Measurements from ENCODE around the gene SLC27A1. TPM values are rescaled to one million over a fixed set of nuclear protein-coding genes. Genes with fewer than 3 reads are reported as not detected.
A peak's percentile ranks its signal among the peaks of the same experiment; 100 is the strongest.
"Not testable (repeated sequence)": the region's sequence is repeated elsewhere in the genome, so short reads cannot be mapped to it uniquely, and the experiment has no call there.

SLC27A1 gene
- total RNA-seq, 1 donor from 2014 or later: 9.5 TPM

DNA sequence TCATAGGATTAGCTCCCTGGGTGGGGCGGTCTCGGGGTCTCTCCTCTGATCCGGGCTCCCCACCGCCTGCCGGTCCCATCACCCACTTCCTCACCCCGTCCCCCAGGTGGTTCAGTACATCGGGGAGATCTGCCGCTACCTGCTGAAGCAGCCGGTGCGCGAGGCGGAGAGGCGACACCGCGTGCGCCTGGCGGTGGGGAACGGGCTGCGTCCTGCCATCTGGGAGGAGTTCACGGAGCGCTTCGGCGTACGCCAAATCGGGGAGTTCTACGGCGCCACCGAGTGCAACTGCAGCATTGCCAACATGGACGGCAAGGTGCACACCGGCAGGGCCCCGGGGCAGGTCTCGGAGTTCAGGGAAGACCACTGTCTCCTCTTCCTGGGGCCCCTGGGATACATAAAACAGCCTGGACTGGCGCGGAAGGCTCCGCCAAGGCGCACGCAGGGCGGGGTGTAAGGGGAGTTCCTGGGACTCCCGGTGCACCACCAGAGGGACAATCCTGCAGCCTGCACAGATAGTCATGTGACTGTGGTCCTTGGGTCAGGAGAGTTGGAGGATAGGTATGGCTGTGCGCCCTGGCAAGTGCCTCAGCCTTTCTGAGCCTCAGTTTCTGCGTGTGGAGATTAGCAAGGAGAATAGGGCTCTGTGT, 26.9 kb downstream of the SLC27A1 start:
- no peaks in the 10 kb centered on the region for H3K79me2 ChIP-seq (ENCODE audit: insufficient read depth, low read length)
- H3K27me3 Mint-ChIP-seq (ENCODE audit: low read depth, unreplicated experiment): peaks cover 2% of the 10 kb centered on the region
- H3K36me3 Mint-ChIP-seq (ENCODE audit: low read depth, unreplicated experiment): peaks cover 14% of the 10 kb centered on the region
- H3K36me3 ChIP-seq (ENCODE audit: insufficient read depth, low read length): no peaks in the 10 kb centered on the region
- DNase-seq (ENCODE audit: low read depth): no peak
- no peaks in the 10 kb centered on the region for H3K9me3 ChIP-seq (ENCODE audit: insufficient read depth, low read depth, low read length)
- H3K4me3 Mint-ChIP-seq (ENCODE audit: unreplicated experiment): no peak overlapping the region
- H3K4me1 ChIP-seq (ENCODE audit: insufficient read depth, low read length): peaks cover 6% of the 10 kb centered on the region
- peaks cover 17% of the 10 kb centered on the region for H3K4me1 Mint-ChIP-seq (ENCODE audit: low read depth, unreplicated experiment)
- H3K4me3 ChIP-seq (ENCODE audit: insufficient read depth, low read depth, low read length): no peak overlapping the region
- H2AFZ ChIP-seq (ENCODE audit: low read depth, low read length): no peak overlapping the region
- no peak overlapping the region for H3K27ac Mint-ChIP-seq (ENCODE audit: unreplicated experiment)
- no peaks in the 10 kb centered on the region for H3K9me3 Mint-ChIP-seq (ENCODE audit: unreplicated experiment)
- no peaks in the 10 kb centered on the region for H3K27me3 ChIP-seq (ENCODE audit: insufficient read depth, low read length)
- no peak for TF ChIP-seq EZH2 (IDR thresholded peaks at IDR 0.05; ENCODE audit: insufficient read depth, low read length)
- TF ChIP-seq, protein P1, sequence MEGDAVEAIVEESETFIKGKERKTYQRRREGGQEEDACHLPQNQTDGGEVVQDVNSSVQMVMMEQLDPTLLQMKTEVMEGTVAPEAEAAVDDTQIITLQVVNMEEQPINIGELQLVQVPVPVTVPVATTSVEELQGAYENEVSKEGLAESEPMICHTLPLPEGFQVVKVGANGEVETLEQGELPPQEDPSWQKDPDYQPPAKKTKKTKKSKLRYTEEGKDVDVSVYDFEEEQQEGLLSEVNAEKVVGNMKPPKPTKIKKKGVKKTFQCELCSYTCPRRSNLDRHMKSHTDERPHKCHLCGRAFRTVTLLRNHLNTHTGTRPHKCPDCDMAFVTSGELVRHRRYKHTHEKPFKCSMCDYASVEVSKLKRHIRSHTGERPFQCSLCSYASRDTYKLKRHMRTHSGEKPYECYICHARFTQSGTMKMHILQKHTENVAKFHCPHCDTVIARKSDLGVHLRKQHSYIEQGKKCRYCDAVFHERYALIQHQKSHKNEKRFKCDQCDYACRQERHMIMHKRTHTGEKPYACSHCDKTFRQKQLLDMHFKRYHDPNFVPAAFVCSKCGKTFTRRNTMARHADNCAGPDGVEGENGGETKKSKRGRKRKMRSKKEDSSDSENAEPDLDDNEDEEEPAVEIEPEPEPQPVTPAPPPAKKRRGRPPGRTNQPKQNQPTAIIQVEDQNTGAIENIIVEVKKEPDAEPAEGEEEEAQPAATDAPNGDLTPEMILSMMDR (IDR thresholded peaks at IDR 0.05; ENCODE audit: insufficient read depth, low read depth, low read length): no peak
- H3K27ac ChIP-seq (ENCODE audit: low read depth, low read length): no peak overlapping the region
- peaks cover 26% of the 10 kb centered on the region for H4K20me1 ChIP-seq (ENCODE audit: insufficient read depth, low read length)
- H3K4me2 ChIP-seq (ENCODE audit: low read length): no peak overlapping the region
- H3K9ac ChIP-seq (ENCODE audit: low read length): no peak overlapping the region
- no peak for FAIRE-seq

DNA sequence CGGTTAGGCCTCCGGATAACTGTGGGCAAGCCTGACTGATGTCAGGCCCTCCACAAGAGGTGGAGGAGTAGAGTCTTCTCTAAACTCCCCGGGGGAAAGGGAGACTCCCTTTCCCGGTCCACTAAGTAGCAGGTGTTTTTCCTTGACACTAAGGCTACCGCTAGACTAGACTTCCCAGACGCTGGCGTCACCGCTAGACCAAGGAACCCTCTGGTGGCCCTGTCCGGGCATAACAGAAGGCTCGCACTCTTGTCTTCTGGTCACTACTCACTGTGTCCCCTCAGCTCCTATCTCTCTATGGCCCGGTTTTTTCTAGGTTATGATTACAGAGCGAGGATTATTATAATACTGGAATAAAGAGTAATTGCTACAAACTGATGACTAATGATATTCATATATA, 28.7 kb downstream of the SLC27A1 start:
- FAIRE-seq; H3K27me3 Mint-ChIP-seq (ENCODE audit: low read depth, unreplicated experiment); H3K4me3 Mint-ChIP-seq (ENCODE audit: unreplicated experiment); H3K9me3 ChIP-seq (ENCODE audit: insufficient read depth, low read depth, low read length); H3K36me3 ChIP-seq (ENCODE audit: insufficient read depth, low read length); H3K79me2 ChIP-seq (ENCODE audit: insufficient read depth, low read length); H3K4me1 ChIP-seq (ENCODE audit: insufficient read depth, low read length); H3K27ac ChIP-seq (ENCODE audit: low read depth, low read length); H2AFZ ChIP-seq (ENCODE audit: low read depth, low read length); H3K4me3 ChIP-seq (ENCODE audit: insufficient read depth, low read depth, low read length); H3K9me3 Mint-ChIP-seq (ENCODE audit: unreplicated experiment); H3K4me2 ChIP-seq (ENCODE audit: low read length); H3K9ac ChIP-seq (ENCODE audit: low read length); H3K27me3 ChIP-seq (ENCODE audit: insufficient read depth, low read length); DNase-seq (ENCODE audit: low read depth); H3K27ac Mint-ChIP-seq (ENCODE audit: unreplicated experiment): not testable (repeated sequence)
- peaks cover 16% of the 10 kb centered on the region for H3K36me3 Mint-ChIP-seq (ENCODE audit: low read depth, unreplicated experiment)
- H4K20me1 ChIP-seq (ENCODE audit: insufficient read depth, low read length): peaks cover 28% of the 10 kb centered on the region
- H3K4me1 Mint-ChIP-seq (ENCODE audit: low read depth, unreplicated experiment): peaks cover 17% of the 10 kb centered on the region

GRCh38 chr19:17499648-17500446, 29.5 kb downstream of the SLC27A1 start:
- peaks cover 6% of the 10 kb centered on the region for H3K4me1 ChIP-seq (ENCODE audit: insufficient read depth, low read length)
- H3K4me3 ChIP-seq (ENCODE audit: insufficient read depth, low read depth, low read length): no peak overlapping the region
- H3K36me3 ChIP-seq (ENCODE audit: insufficient read depth, low read length): no peaks in the 10 kb centered on the region
- FAIRE-seq (no peak), DNase-seq (ENCODE audit: low read depth) (peak; percentile 53)
- H3K27ac Mint-ChIP-seq (ENCODE audit: unreplicated experiment): no peak overlapping the region
- peaks cover 18% of the 10 kb centered on the region for H3K4me1 Mint-ChIP-seq (ENCODE audit: low read depth, unreplicated experiment)
- no peaks in the 10 kb centered on the region for H3K9me3 ChIP-seq (ENCODE audit: insufficient read depth, low read depth, low read length)
- H3K36me3 Mint-ChIP-seq (ENCODE audit: low read depth, unreplicated experiment): peaks cover 17% of the 10 kb centered on the region
- no peak overlapping the region for H3K4me3 Mint-ChIP-seq (ENCODE audit: unreplicated experiment)
- H3K79me2 ChIP-seq (ENCODE audit: insufficient read depth, low read length): no peaks in the 10 kb centered on the region
- no peaks in the 10 kb centered on the region for H3K27me3 ChIP-seq (ENCODE audit: insufficient read depth, low read length)
- no peak overlapping the region for H2AFZ ChIP-seq (ENCODE audit: low read depth, low read length)
- TF ChIP-seq EZH2 (IDR thresholded peaks at IDR 0.05; ENCODE audit: insufficient read depth, low read length): no peak
- TF ChIP-seq, protein P1 (IDR thresholded peaks at IDR 0.05; ENCODE audit: insufficient read depth, low read depth, low read length): no peak
- no peak overlapping the region for H3K27ac ChIP-seq (ENCODE audit: low read depth, low read length)
- peaks cover 33% of the 10 kb centered on the region for H4K20me1 ChIP-seq (ENCODE audit: insufficient read depth, low read length)
- no peak overlapping the region for H3K9ac ChIP-seq (ENCODE audit: low read length)
- H3K9me3 Mint-ChIP-seq (ENCODE audit: unreplicated experiment): no peaks in the 10 kb centered on the region
- peaks cover 2% of the 10 kb centered on the region for H3K27me3 Mint-ChIP-seq (ENCODE audit: low read depth, unreplicated experiment)
- no peak overlapping the region for H3K4me2 ChIP-seq (ENCODE audit: low read length)
